Skin of body (tissue), 1 donor: ENCODE results near the gene TOR4A. TPM values are rescaled to one million over a fixed set of nuclear protein-coding genes. Genes with fewer than 3 reads are reported as not detected.

ENCODE experiments used
- total RNA-seq: library from RNA; depleted of rRNA; stranded (reverse); fragments of >200 nt; gene quantifications from one replicate; pipeline ENCODE4 v1.2.3, GENCODE V29; 2014

TOR4A gene
- total RNA-seq, 1 donor from 2014 or later: 1.7 TPM

Other genes starting within 250 kb of the TOR4A start
- 13.6 TPM for gene ABCA2, start 249.5 kb upstream of the TOR4A start, total RNA-seq
- gene FUT7, start 245.6 kb upstream of the TOR4A start, total RNA-seq: 0.39 TPM
- gene NPDC1, start 231.5 kb upstream of the TOR4A start, total RNA-seq: 15.4 TPM
- 8.0 TPM for gene ENTPD2, start 223.7 kb upstream of the TOR4A start, total RNA-seq
- 5.8 TPM for gene SAPCD2, start 207.2 kb upstream of the TOR4A start, total RNA-seq
- 5.4 TPM for gene UAP1L1, start 200.2 kb upstream of the TOR4A start, total RNA-seq
- gene MAN1B1, start 190.7 kb upstream of the TOR4A start, total RNA-seq: 39.5 TPM
- gene DPP7, start 163.0 kb upstream of the TOR4A start, total RNA-seq: 32.4 TPM
- 0.89 TPM for gene GRIN1, start 138.6 kb upstream of the TOR4A start, total RNA-seq
- not detected for gene LRRC26, start 107.7 kb upstream of the TOR4A start, total RNA-seq
- gene TMEM210, start 105.7 kb upstream of the TOR4A start, total RNA-seq: not detected
- gene ANAPC2, start 89.2 kb upstream of the TOR4A start, total RNA-seq: 22.0 TPM
- gene SSNA1, start 89.0 kb upstream of the TOR4A start, total RNA-seq: 24.1 TPM
- gene TPRN, start 77.0 kb upstream of the TOR4A start, total RNA-seq: 3.4 TPM
- 19.5 TPM for gene TMEM203, start 72.1 kb upstream of the TOR4A start, total RNA-seq
- gene NDOR1, start 72.0 kb upstream of the TOR4A start, total RNA-seq: 3.0 TPM
- gene RNF208, start 55.5 kb upstream of the TOR4A start, total RNA-seq: 0.20 TPM
- gene CYSRT1, start 52.6 kb upstream of the TOR4A start, total RNA-seq: 1.4 TPM
- not detected for gene RNF224, start 50.2 kb upstream of the TOR4A start, total RNA-seq
- not detected for gene SLC34A3, start 46.8 kb upstream of the TOR4A start, total RNA-seq
- 97.1 TPM for gene TUBB4B, start 36.4 kb upstream of the TOR4A start, total RNA-seq
- not detected for gene STPG3, start 26.4 kb upstream of the TOR4A start, total RNA-seq
- 21.3 TPM for gene NELFB, start 22.4 kb upstream of the TOR4A start, total RNA-seq
- 9.9 TPM for gene NRARP, start 24.5 kb downstream of the TOR4A start, total RNA-seq
- gene EXD3, start 145.4 kb downstream of the TOR4A start, total RNA-seq: 7.6 TPM
- gene NOXA1, start 145.7 kb downstream of the TOR4A start, total RNA-seq: 0.30 TPM
- gene ENTPD8, start 163.6 kb downstream of the TOR4A start, total RNA-seq: 0.10 TPM
- gene NSMF, start 181.6 kb downstream of the TOR4A start, total RNA-seq: 11.6 TPM